ENCODE results near the gene TPST2. TPM values are rescaled to one million over a fixed set of nuclear protein-coding genes. Genes with fewer than 3 reads are reported as not detected.
A peak's percentile ranks its signal among the peaks of the same experiment; 100 is the strongest.

The TPST2 gene
- total RNA-seq, 4 donors from 2014 or later = 27.2 to 40.6 (median 32.5) TPM

DNA sequence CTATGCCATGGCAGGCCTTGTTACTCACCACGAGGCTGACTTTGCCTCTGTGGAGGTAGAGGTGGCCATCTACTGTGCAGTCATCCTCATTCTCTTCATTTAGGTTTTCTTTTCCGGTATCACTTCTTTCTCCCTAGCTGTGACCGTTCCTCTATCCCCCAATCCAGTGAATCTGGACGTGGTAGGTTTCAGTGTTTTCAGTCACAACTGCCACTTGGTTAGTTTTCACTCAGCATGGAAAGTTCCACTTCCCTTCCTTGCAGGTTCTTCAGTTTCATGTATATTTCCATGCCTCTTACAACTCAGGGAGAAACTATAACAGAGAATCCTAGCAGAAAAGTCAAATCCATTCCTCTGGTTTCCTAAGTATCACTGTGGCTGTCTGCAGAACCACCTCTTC lies 108.2 kb downstream of the TPST2 start:
- no peak for DNase-seq
- Histone ChIP-seq H3K4me1 (peaks cover 38 to 80% (median 56%) of the 10 kb centered on the region in 3 donors), H3K27me3 (no peaks in the 10 kb centered on the region), H3K36me3 (peaks cover 0 to 16% (median 10%) of the 10 kb centered on the region in 3 donors), H3K27ac (peak overlapping the region in 3 of 4 donors; percentile 11 to 54 (median 26)), H3K9me3 (no peaks in the 10 kb centered on the region), H3K4me3 (no peak overlapping the region)
- intact Hi-C loops (cut with DNase I) = no loop called here
- TF ChIP-seq, protein P1, sequence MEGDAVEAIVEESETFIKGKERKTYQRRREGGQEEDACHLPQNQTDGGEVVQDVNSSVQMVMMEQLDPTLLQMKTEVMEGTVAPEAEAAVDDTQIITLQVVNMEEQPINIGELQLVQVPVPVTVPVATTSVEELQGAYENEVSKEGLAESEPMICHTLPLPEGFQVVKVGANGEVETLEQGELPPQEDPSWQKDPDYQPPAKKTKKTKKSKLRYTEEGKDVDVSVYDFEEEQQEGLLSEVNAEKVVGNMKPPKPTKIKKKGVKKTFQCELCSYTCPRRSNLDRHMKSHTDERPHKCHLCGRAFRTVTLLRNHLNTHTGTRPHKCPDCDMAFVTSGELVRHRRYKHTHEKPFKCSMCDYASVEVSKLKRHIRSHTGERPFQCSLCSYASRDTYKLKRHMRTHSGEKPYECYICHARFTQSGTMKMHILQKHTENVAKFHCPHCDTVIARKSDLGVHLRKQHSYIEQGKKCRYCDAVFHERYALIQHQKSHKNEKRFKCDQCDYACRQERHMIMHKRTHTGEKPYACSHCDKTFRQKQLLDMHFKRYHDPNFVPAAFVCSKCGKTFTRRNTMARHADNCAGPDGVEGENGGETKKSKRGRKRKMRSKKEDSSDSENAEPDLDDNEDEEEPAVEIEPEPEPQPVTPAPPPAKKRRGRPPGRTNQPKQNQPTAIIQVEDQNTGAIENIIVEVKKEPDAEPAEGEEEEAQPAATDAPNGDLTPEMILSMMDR (IDR thresholded peaks at IDR 0.05) = no peak
- no peak for TF ChIP-seq POLR2A (IDR thresholded peaks at IDR 0.05)
- 56 to 80% methylated on average over 4 of the region's 4 CpGs for WGBS, 2 donors

DNA sequence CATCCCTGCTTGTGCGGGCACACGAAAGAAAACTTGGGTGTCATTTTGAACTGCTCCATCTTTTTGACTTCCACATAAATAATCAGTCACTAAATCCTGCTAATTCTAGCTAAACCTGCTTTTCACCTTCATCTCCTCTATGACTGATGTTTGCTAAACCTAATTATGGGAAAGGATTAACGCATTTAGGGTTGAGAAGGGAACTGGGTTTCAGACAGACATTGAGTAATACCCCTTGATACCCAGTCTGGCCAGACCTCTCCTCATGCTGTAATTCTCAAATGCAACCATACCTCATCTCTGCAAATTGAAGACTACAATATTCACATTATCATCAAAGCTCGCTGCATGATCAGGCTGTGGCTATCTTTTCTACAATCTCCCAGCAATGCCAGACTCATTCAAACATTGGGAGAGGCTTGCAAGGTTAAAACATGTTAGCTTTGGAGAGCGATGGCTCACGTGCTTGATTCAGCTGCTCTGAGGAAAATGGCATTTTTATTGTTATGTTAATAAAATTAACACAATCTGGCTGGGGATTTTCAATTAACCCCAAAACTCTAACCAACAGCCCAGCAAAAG lies 108.7 kb downstream of the TPST2 start:
- Histone ChIP-seq H3K4me1 (peaks cover 38 to 77% (median 56%) of the 10 kb centered on the region in 3 donors), H3K27me3 (no peaks in the 10 kb centered on the region), H3K4me3 (no peak overlapping the region), H3K27ac (peak overlapping the region in 3 of 4 donors; percentile 11 to 69 (median 54)), H3K36me3 (peaks cover 0 to 21% (median 15%) of the 10 kb centered on the region in 3 donors), H3K9me3 (no peaks in the 10 kb centered on the region)
- WGBS, 2 donors = 45 to 58% methylated on average over 6 of the region's 6 CpGs
- DNase-seq = no peak
- intact Hi-C loops (cut with DNase I) = no loop called here
- TF ChIP-seq, protein P1 (IDR thresholded peaks at IDR 0.05) = no peak
- TF ChIP-seq POLR2A (IDR thresholded peaks at IDR 0.05) = no peak

DNA sequence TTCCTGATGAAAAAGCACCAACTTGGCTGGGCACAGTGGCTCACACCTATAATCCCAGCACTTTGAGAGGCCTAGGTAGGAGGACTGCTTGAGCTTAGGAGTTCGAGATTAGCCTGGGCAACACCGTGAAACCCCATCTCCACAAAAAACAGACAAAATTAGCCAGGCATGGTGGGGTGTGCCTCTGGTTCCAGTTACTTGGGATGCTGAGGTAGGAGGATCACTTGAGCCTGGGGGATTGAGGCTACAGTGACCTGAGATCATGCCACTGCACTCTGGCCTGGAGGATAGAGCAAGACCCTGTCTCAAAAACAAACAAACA lies 109.4 kb downstream of the TPST2 start:
- no peaks in the 10 kb centered on the region for H3K9me3 ChIP-seq
- no peak overlapping the region for H3K4me3 ChIP-seq
- H3K36me3 ChIP-seq = peaks cover 5 to 27% (median 18%) of the 10 kb centered on the region in 3 donors
- peaks cover 38 to 70% (median 56%) of the 10 kb centered on the region in 3 donors for H3K4me1 ChIP-seq
- peak overlapping the region; percentile 19 to 69 (median 36) for H3K27ac ChIP-seq
- no peak for DNase-seq
- intact Hi-C loops (cut with DNase I) = no loop called here
- TF ChIP-seq POLR2A (IDR thresholded peaks at IDR 0.05) = no peak
- TF ChIP-seq, protein P1 (IDR thresholded peaks at IDR 0.05) = no peak
- WGBS, 2 donors = 75 to 93% methylated on average over 2 of the region's 2 CpGs
- no peaks in the 10 kb centered on the region for H3K27me3 ChIP-seq

DNA sequence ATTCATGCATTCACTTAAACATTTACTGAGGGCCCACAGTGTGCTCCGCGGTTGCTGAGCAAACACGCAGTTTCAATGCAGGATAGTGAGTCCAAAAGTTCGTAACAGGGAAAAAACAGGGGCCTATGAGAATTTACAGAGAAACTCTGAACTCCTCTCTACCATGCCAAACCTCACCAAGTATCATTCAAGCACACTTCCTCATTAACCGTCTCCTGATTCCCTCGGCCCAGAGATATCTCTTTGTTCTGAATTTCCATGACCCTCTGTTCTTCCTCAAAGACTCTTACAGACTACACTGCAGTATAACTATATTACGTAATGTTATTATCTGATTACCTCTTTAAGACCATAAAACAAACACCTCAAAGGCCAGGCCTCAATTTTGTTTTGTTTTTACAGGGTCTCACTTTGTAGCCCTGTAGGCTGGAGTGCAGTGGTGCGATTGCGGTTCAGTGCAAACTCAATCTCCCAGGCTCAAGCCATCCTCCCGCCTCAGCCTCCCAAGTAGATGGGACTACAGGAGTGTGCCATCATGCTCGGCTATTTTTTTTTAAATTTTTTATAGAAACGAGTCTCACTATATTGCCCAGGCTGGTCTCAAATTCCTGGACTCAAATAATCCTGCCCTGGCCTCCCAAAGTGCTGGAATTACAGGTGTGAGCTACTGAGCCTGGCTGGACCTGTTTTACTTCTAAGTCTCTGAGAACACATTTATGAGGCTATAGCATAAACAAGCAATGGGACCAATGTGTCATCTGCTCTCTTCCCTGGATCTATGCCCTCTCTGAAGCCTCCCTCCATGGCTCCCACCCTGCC lies 109.9 kb downstream of the TPST2 start:
- 61 to 76% methylated on average over 12 of the region's 12 CpGs for WGBS, 2 donors
- TF ChIP-seq POLR2A (IDR thresholded peaks at IDR 0.05) = no peak
- TF ChIP-seq, protein P1 (IDR thresholded peaks at IDR 0.05) = no peak
- H3K9me3 ChIP-seq = no peaks in the 10 kb centered on the region
- H3K4me3 ChIP-seq = peak overlapping the region in 3 of 4 donors; percentile 9 to 42 (median 11)
- no peak for DNase-seq
- intact Hi-C loops (cut with DNase I) = no loop called here
- H3K27ac ChIP-seq = peak overlapping the region; percentile 19 to 69 (median 36)
- H3K4me1 ChIP-seq = peaks cover 38 to 65% (median 52%) of the 10 kb centered on the region in 3 donors
- peaks cover 7 to 33% (median 18%) of the 10 kb centered on the region in 3 donors for H3K36me3 ChIP-seq
- H3K27me3 ChIP-seq = no peaks in the 10 kb centered on the region

Measured in esophagus squamous epithelium (tissue), 5 donors.